ENCODE data around the gene COL1A1.

The COL1A1 gene

DNA sequence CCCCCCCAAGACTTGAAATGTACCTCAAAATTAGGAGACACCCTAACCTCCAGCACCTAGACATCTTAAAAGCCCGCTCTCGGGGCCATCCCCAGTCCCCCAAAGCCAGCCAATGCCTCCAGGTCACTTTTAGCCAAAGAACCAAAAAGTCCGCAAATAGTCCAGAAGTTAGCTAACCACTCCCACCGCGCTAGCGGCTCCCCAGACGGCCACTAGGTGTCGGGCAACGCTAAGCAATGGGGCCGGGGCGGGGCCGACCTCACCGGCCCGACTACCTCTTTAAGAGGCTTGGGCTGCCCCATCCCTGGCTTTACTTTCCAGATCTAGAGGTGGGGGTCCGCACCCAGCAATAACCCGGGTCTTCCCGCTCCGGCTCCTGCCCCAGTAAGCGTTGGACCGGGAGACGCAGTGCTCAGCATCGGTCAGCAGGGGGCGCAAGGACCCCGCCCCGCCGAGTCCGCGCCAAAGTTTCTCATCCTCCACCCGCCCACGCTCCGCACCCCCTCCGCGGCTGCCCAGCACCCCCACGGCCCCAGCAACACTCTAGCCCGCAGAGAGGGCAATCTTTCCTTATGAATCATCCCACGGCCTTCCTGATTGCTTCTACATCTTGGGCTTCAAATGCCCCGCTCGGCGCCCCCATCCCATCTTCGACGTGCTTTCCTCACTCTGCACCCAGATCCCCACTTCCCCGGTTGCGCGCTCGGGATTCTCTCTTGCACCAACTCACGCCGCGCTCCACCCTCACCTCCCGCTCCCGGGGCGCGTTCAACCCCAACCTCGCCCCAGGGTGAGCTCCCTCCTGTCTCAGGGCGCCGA, 765 bp downstream of the COL1A1 start:
- peak; percentile 78 for DNase-seq (ENCODE audit: low spot score)
- peak; percentile 32 for FAIRE-seq

DNA sequence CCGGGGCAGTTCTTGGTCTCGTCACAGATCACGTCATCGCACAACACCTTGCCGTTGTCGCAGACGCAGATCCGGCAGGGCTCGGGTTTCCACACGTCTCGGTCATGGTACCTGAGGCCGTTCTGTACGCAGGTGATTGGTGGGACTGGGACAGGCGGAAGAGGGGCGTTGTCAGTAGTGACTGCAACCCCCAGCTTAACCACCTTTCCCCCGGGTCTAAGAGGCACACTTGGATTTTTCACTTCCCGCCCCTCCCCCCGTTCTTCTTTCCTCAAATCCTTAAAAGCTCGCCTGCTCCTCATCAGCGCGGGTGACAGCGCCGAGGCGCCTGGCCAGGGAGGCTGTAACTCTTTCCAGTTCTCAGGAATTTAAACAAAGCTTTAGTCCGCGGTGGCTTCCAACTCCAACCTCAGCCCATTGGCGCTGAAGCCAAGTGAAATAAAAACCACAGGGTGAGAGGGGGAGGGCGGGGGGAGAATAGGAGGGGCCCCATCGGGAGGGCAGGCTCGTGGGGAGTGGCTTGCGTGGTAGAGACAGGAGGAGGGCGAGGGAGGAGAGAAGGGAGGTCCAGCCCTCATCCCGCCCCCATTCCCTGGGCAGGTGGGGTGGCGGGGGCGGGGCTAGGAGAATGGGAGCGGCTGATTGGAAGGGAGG, 1.5 kb downstream of the COL1A1 start:
- DNase-seq (ENCODE audit: low spot score): peak; percentile 87
- FAIRE-seq: peak; percentile 88

DNA sequence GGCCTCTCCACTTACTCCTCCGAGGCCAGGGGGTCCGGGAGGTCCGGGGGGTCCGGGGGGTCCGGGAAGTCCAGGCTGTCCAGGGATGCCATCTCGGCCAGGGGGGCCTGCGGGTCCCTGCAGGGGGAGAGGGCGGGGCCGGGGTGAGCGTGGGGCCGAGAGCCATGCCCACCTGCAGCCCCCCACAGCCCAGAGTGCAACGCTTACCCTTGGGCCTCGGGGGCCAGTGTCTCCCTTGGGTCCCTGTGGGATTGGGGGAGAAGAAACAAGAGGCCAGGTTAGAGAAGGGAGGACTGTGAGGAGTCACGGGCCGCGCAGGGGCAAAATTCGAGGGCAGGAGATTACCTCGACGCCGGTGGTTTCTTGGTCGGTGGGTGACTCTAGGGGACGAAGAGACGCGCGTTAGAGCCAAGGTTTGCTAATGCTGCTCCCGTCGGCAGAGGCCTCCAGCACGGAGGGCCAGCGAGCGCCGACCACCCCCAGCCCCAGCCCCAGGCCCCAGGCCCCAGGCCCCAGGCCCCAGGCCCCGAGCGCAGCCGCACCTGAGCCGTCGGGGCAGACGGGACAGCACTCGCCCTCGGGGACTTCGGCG, 2.1 kb downstream of the COL1A1 start:
- DNase-seq (ENCODE audit: low spot score) (no peak), FAIRE-seq (no peak)

- FAIRE-seq (no peak), DNase-seq (ENCODE audit: low spot score) (peak; percentile 54)
These were observed 3.3 kb downstream of the COL1A1 start for GRCh38 chr17:50198026-50198669.

DNA sequence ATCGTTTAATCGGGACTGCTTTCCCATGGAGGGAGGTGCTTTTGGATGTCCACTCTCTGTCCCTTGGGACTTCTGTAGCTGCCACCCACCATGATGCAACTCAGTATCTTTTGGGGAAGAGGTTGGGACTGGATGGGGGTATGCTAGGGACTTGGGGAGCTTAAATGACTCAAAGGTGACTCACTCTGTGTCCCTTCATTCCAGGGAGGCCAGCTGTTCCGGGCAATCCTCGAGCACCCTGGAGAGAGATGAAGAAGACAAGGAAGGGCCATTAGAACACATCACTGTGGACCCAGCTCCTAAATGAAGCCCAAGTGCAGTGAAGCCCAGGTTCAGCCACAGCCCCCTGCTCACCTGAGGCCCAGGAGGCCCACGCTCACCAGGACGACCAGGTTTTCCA, 4.6 kb downstream of the COL1A1 start:
- DNase-seq (ENCODE audit: low spot score) (no peak), FAIRE-seq (no peak)

DNA sequence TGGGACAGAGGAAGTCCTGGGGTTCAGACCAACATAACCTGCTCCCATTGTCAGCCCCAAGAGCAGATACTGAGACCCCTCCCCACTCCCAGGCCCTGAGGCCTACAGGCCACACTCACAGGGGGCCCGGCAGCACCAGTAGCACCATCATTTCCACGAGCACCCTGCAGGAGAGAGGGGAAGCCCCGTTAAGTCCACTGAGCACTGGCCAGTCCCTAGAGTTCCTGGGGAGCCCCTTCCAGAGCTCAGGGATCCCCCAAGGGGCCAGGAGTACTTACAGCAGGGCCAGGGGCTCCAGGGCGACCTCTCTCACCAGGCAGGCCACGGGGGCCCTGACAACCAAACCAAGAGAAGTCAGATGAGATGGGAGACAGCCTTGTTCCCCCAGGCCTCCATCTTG, 5.4 kb downstream of the COL1A1 start:
- DNase-seq (ENCODE audit: low spot score): no peak
- FAIRE-seq: no peak

- no peak for FAIRE-seq
These were observed 6.2 kb downstream of the COL1A1 start for GRCh38 chr17:50194934-50195865.

GRCh38 chr17:50194140-50194933, 7.1 kb downstream of the COL1A1 start:
- no peak for FAIRE-seq

More at GRCh38 chr17:50194934-50195865, 6.2 kb downstream of the COL1A1 start:
- no peak for DNase-seq (ENCODE audit: low spot score)

GRCh38 chr17:50192618-50193291, 8.7 kb downstream of the COL1A1 start:
- no peak for FAIRE-seq
- no peak for DNase-seq (ENCODE audit: low spot score)

More at GRCh38 chr17:50194140-50194933, 7.1 kb downstream of the COL1A1 start:
- no peak for DNase-seq (ENCODE audit: low spot score)

DNA sequence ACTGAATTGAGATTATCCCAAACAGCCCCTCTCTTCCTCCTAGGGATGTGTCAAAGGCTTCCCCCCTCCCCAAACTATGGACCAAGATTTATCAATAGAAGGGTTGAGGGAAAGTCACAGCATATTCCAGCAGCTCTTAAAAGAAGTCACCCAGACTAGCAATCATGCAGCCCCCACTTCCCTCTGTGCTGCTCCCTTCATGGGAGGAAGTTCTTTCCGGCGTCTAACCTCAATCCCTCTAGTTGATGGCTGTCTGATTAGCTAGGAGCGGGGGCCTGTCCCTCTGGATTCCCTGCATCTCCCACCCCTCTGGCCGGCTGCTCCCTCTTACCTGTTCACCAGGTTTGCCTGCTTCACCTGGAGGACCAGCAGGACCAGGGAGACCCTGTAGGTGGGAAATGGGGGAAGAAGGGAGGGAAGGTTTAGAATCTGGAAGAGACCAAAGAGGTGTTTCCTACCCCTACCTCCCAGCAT, 9.2 kb downstream of the COL1A1 start:
- FAIRE-seq (no peak), DNase-seq (ENCODE audit: low spot score) (no peak)

- DNase-seq (ENCODE audit: low spot score) (no peak), FAIRE-seq (no peak)
These were observed 9.9 kb downstream of the COL1A1 start for GRCh38 chr17:50191359-50192143.

DNA sequence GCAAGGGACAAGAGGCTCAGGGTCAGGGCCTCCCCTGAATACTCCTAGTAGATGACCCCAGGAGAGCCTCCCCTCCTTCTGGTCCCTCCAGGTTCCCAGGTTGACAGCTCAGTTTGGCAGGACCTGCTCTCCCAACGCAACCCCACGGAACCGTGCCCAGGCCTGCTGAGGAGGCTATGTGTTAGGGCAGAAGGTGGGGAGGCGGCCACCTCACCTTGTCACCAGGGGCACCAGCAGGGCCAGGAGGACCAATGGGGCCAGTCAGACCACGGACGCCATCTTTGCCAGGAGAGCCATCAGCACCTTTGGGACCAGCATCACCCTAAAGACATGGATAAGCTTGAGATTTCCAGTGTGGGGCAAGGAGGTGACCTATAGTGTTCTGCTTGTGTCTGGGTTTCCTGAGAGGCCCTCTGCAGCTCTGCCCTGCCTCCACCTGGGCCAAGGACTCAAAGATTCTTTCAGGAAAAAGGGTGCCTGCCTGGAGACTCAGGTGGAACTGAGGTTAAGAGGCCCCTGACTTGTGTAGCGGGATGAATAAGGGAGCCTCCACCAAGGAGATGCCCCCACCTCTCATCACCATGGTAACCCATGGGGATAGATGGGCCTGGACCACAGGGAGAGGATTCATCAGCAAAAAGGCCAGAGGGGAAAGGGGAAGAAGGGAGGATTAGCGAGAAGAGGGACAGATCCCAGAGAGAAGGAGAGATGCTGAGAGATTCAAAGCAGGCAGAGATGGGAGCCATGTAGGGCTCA, 10.7 kb downstream of the COL1A1 start:
- FAIRE-seq: no peak
- no peak for DNase-seq (ENCODE audit: low spot score)

DNA sequence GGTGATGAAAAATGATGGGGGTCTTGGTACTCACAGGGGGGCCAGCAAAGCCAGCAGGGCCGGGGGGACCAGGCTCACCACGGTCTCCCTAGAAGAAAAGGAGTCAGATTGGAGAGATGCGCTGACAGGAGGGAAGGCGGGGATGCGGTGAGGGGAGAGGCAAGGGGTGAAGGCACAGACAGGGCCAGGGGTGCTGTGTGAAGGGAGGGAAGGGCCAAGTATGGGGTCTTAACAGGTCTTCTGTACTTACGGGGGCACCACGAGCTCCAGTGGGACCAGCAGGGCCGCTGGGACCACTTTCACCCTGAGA, 11.2 kb downstream of the COL1A1 start:
- DNase-seq (ENCODE audit: low spot score): no peak
- FAIRE-seq: no peak

- FAIRE-seq: no peak
These were observed 11.7 kb downstream of the COL1A1 start for GRCh38 chr17:50189550-50190292.

DNA sequence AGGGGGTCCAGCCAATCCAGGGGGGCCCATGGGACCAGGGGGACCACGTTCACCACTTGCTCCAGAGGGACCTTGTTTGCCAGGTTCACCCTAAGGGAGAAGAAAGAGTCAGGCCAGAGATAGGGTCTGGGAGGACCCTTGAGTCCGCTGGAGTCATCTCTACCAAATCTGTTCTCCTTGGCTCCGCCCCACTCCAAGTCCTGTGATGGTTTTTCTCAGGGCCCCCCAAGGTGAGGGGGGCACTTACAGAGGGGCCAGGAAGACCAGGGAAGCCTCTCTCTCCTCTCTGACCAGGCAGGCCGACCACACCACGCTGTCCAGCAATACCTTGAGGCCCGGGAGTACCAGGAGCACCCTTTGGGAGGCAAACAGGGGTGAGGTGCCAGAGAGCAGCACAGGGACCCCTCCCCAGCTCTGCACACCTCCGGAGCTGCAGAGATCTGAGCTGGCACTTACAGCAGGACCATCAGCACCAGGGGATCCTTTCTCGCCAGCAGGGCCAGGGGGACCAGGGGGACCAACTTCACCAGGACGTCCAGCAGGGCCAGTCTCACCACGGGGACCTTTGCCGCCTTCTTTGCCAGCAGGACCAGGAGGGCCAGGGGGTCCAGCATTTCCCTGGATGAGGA, 12.4 kb downstream of the COL1A1 start:
- FAIRE-seq (no peak), DNase-seq (ENCODE audit: low spot score) (no peak)

More at GRCh38 chr17:50189550-50190292, 11.7 kb downstream of the COL1A1 start:
- no peak for DNase-seq (ENCODE audit: low spot score)

DNA sequence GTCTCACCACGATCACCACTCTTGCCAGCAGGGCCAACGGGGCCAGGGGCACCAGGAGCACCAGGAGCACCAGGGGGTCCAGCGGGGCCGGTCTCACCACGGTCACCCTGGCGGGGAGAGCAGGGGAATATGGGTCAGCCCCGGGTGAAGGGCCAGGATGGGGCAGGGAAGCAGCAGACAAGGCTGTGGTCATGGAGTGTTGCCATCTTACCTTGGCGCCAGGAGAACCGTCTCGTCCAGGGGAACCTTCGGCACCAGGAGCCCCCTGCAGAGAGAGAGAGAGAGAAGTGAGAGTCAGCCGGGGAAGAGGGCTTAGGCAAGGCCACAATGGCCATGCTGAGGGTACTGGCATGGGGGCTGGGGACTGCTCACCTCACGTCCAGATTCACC, 12.9 kb downstream of the COL1A1 start:
- DNase-seq (ENCODE audit: low spot score): no peak
- no peak for FAIRE-seq
